ENCODE measurements around the gene GRK4. TPM values are rescaled to one million over a fixed set of nuclear protein-coding genes. Genes with fewer than 3 reads are reported as not detected.
"Not testable (repeated sequence)": the region's sequence is repeated elsewhere in the genome, so short reads cannot be mapped to it uniquely, and the experiment has no call there.

Gene GRK4
- total RNA-seq, 5 donors from 2014 or later (not counting 1 experiment from before 2014, with no cell fraction given): 1.8 to 4.8 (median 2.5) TPM

DNA sequence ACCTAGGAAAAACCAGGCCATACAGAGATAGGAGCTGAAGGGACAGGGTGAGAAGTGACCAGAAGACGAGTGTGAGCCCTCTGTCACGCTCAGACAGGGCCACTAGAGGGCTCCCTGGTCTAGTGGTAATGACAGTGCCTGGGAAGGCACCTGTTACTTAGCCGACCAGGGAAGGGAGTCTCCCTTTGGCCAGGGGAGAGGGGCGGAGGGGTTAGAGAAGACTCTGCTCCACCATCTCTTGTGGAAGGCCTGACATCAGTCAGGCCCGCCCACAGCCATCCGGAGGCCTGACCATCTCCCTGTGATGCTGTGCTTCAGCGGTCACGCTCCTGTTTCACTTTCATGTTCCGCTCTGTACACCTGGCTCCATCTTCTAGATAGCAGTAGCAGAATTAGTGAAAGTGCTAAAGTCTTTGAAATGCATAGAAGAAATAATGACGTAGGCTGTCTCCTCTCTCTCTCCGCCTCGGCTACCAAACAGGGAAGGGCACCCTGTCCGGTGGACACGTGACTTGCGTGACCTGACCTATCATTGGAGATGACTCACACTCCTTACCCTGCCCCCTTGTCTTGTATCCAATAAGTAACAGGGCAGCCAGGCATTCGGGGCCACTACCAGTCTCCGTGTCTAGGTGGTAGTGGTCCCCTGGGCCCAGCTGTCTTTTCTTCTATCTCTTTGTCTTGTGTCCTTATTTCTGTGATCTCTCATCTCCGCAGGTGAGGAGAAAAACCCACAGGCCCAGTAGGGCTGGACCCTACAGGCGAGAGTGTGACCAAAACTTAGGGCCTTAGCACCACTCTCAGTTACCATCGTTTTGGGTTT is 84.3 kb downstream of the GRK4 start:
- peak overlapping the region; percentile 56 to 88 (median 80) for H3K4me3 Mint-ChIP-seq
- H3K27me3 Mint-ChIP-seq: no peaks in the 10 kb centered on the region
- peak; percentile 30 to 79 (median 63) for DNase-seq
- peaks cover 2 to 31% of the 10 kb centered on the region in 2 experiments for H3K4me1 ChIP-seq (ENCODE audit: control insufficient read depth in 1 of 2, extremely low read depth in 1 of 2, insufficient read depth in 2 of 2, low read length in 2 of 2)
- peak overlapping the region; percentile 44 to 45 for H3K4me3 ChIP-seq (ENCODE audit: control insufficient read depth in 1 of 2, extremely low read depth in 1 of 2, low read length in 1 of 2)
- ChIA-PET POLR2A (no interaction called here), CTCF (interaction anchor here in 1 of 2 donors (0.6 kb wide), 1 partner anchor 15 kb away, joined by 5 read pairs; no protein-coding TSS in a partner anchor)
- H3K9me3 ChIP-seq: no peaks in the 10 kb centered on the region
- peaks cover 0 to 5% (median 0%) of the 10 kb centered on the region in 3 donors for H3K9me3 Mint-ChIP-seq
- H3K4me1 Mint-ChIP-seq: peaks cover 31 to 38% (median 36%) of the 10 kb centered on the region in 3 donors
- no peaks in the 10 kb centered on the region for H3K27me3 ChIP-seq (replicated peaks in 1 of 2; ENCODE audit: control insufficient read depth in 2 of 2, extremely low read depth in 1 of 2, insufficient read depth in 2 of 2, low read length in 1 of 2)
- H3K36me3 ChIP-seq (ENCODE audit: control insufficient read depth in 2 of 2, extremely low read depth in 1 of 2, insufficient read depth in 1 of 2, low read length in 1 of 2): no peaks in the 10 kb centered on the region
- peak overlapping the region; percentile 91 to 92 for H3K27ac Mint-ChIP-seq
- WGBS (ENCODE audit: insufficient coverage): 23% methylated on average over 15 of the region's 20 CpGs
- peak overlapping the region; percentile 60 for H3K27ac ChIP-seq (ENCODE audit: low read length)
- ATAC-seq (replicated peaks in 1 of 4): peak; percentile 68 to 79 (median 74)
- H3K36me3 Mint-ChIP-seq: peaks cover 4% of the 10 kb centered on the region

DNA sequence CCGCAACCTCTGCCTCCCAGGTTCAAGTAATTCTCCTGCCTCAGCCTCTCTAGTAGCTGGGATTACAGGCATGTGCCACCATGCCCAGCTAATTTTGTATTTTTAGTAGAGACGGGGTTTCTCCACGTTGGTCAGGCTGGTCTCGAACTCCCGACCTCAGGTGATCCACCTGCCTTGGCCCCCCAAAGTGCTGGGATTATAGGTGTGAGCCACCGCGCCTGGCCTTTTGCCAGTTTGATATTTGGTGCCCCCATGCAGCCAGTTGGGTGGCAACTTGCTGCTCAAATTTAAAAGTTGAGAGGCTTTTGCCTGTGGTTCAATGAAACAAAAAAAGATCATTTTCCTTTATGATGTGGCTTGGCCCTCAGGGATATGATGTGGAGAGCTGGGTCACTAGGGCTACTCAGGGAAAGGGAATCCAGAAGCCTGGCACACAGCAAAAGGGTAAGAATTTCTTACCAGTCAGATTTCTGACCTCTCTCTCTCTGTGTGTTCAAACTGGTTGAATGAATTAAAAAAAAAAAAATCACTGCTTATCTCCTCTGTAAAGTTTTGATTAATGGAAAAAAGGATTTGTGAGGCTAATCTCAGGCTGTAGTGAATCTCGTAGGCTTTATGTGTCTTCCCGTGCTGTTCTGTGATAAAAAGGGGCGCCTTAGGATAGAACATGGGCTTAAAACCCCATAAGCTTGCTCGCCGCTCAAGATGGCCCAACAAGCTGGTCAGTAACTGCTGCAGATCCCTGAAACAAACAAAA is 87.9 kb downstream of the GRK4 start:
- H3K27me3 ChIP-seq (replicated peaks in 1 of 2; ENCODE audit: control insufficient read depth in 2 of 2, extremely low read depth in 1 of 2, insufficient read depth in 2 of 2, low read length in 1 of 2); DNase-seq; H3K27ac Mint-ChIP-seq; H3K36me3 Mint-ChIP-seq; H3K27ac ChIP-seq (ENCODE audit: low read length); H3K4me3 Mint-ChIP-seq; H3K27me3 Mint-ChIP-seq; H3K36me3 ChIP-seq (ENCODE audit: control insufficient read depth in 2 of 2, extremely low read depth in 1 of 2, insufficient read depth in 1 of 2, low read length in 1 of 2); CTCF ChIA-PET; H3K9me3 ChIP-seq; H3K4me3 ChIP-seq (ENCODE audit: control insufficient read depth in 1 of 2, extremely low read depth in 1 of 2, low read length in 1 of 2); ATAC-seq (replicated peaks in 1 of 4): not testable (repeated sequence)
- Mint-ChIP-seq H3K9me3 (peaks cover 5 to 13% (median 9%) of the 10 kb centered on the region in 3 donors), H3K4me1 (peaks cover 12 to 13% (median 13%) of the 10 kb centered on the region in 3 donors)
- 92% methylated on average over 4 of the region's 12 CpGs for WGBS (ENCODE audit: insufficient coverage)
- POLR2A ChIA-PET: interaction anchor here in 1 of 2 donors (0.6 kb wide), 1 partner anchor 39 kb away, joined by 3 read pairs; no protein-coding TSS in a partner anchor
- H3K4me1 ChIP-seq (ENCODE audit: control insufficient read depth in 1 of 2, extremely low read depth in 1 of 2, insufficient read depth in 2 of 2, low read length in 2 of 2): peaks cover 2 to 14% of the 10 kb centered on the region in 2 experiments

- no peaks in the 10 kb centered on the region for H3K4me1 Mint-ChIP-seq
- H3K36me3 ChIP-seq (ENCODE audit: control insufficient read depth in 2 of 2, extremely low read depth in 1 of 2, insufficient read depth in 1 of 2, low read length in 1 of 2): no peaks in the 10 kb centered on the region
- no peaks in the 10 kb centered on the region for H3K27me3 Mint-ChIP-seq
- no peak overlapping the region for H3K27ac Mint-ChIP-seq
- no peaks in the 10 kb centered on the region for H3K27me3 ChIP-seq (replicated peaks in 1 of 2; ENCODE audit: control insufficient read depth in 2 of 2, extremely low read depth in 1 of 2, insufficient read depth in 2 of 2, low read length in 1 of 2)
- ATAC-seq (replicated peaks in 1 of 4) (no peak), DNase-seq (no peak)
- no peaks in the 10 kb centered on the region for H3K9me3 ChIP-seq
- POLR2A ChIA-PET: no interaction called here
- CTCF ChIA-PET: interaction anchor here in 1 of 2 donors (0.9 kb wide), 1 partner anchor 13 kb away, joined by 4 read pairs; no protein-coding TSS in a partner anchor
- H3K27ac ChIP-seq (ENCODE audit: low read length): no peak overlapping the region
- no peaks in the 10 kb centered on the region for H3K4me1 ChIP-seq (ENCODE audit: control insufficient read depth in 1 of 2, extremely low read depth in 1 of 2, insufficient read depth in 2 of 2, low read length in 2 of 2)
- H3K4me3 Mint-ChIP-seq: no peak overlapping the region
- H3K4me3 ChIP-seq (ENCODE audit: control insufficient read depth in 1 of 2, extremely low read depth in 1 of 2, low read length in 1 of 2): no peak overlapping the region
- H3K36me3 Mint-ChIP-seq: peaks cover 11% of the 10 kb centered on the region
- peaks cover 5 to 17% (median 9%) of the 10 kb centered on the region in 3 donors for H3K9me3 Mint-ChIP-seq
- no CpG with 5 or more reads among the region's 2 CpGs for WGBS (ENCODE audit: insufficient coverage)
Measured at GRCh38 chr4:3054169-3054759, 90.9 kb downstream of the GRK4 start.

- POLR2A ChIA-PET: no interaction called here
- WGBS (ENCODE audit: insufficient coverage): no CpG with 5 or more reads among the region's 6 CpGs
- no peaks in the 10 kb centered on the region for H3K4me1 Mint-ChIP-seq
Measured at GRCh38 chr4:3059943-3060342, 96.6 kb downstream of the GRK4 start.

GRCh38 chr4:3060946-3061345 is 97.6 kb downstream of the GRK4 start:
- Mint-ChIP-seq H3K4me3 (no peak overlapping the region), H3K4me1 (no peaks in the 10 kb centered on the region), H3K9me3 (peaks cover 0 to 7% (median 2%) of the 10 kb centered on the region in 3 donors), H3K36me3 (peaks cover 8% of the 10 kb centered on the region), H3K27me3 (peaks cover 0 to 7% of the 10 kb centered on the region in 2 donors), H3K27ac (no peak overlapping the region)
- no peaks in the 10 kb centered on the region for H3K36me3 ChIP-seq (ENCODE audit: control insufficient read depth in 2 of 2, extremely low read depth in 1 of 2, insufficient read depth in 1 of 2, low read length in 1 of 2)
- H3K4me1 ChIP-seq (ENCODE audit: control insufficient read depth in 1 of 2, extremely low read depth in 1 of 2, insufficient read depth in 2 of 2, low read length in 2 of 2): no peaks in the 10 kb centered on the region
- no peak overlapping the region for H3K27ac ChIP-seq (ENCODE audit: low read length)
- H3K4me3 ChIP-seq (ENCODE audit: control insufficient read depth in 1 of 2, extremely low read depth in 1 of 2, low read length in 1 of 2): no peak overlapping the region
- ChIA-PET CTCF (interaction anchor here in 1 of 2 donors (0.5 kb wide), 1 partner anchor 10 kb away, joined by 4 read pairs; no protein-coding TSS in a partner anchor), POLR2A (no interaction called here)
- no peak for DNase-seq
- peaks cover 0 to 3% of the 10 kb centered on the region in 2 experiments for H3K27me3 ChIP-seq (replicated peaks in 1 of 2; ENCODE audit: control insufficient read depth in 2 of 2, extremely low read depth in 1 of 2, insufficient read depth in 2 of 2, low read length in 1 of 2)
- H3K9me3 ChIP-seq: no peaks in the 10 kb centered on the region
- 98% methylated on average over 6 of the region's 6 CpGs for WGBS (ENCODE audit: insufficient coverage)
- ATAC-seq (replicated peaks in 1 of 4): no peak

More at GRCh38 chr4:3059943-3060342, 96.6 kb downstream of the GRK4 start:
- Histone ChIP-seq H3K27ac (ENCODE audit: low read length) (no peak overlapping the region), H3K4me3 (ENCODE audit: control insufficient read depth in 1 of 2, extremely low read depth in 1 of 2, low read length in 1 of 2) (no peak overlapping the region), H3K36me3 (ENCODE audit: control insufficient read depth in 2 of 2, extremely low read depth in 1 of 2, insufficient read depth in 1 of 2, low read length in 1 of 2) (no peaks in the 10 kb centered on the region), H3K9me3 (no peaks in the 10 kb centered on the region), H3K27me3 (replicated peaks in 1 of 2; ENCODE audit: control insufficient read depth in 2 of 2, extremely low read depth in 1 of 2, insufficient read depth in 2 of 2, low read length in 1 of 2) (peaks cover 0 to 3% of the 10 kb centered on the region in 2 experiments), H3K4me1 (ENCODE audit: control insufficient read depth in 1 of 2, extremely low read depth in 1 of 2, insufficient read depth in 2 of 2, low read length in 2 of 2) (no peaks in the 10 kb centered on the region)
- H3K9me3 Mint-ChIP-seq: peaks cover 5 to 12% (median 7%) of the 10 kb centered on the region in 3 donors
- ATAC-seq (replicated peaks in 1 of 4) (no peak), DNase-seq (no peak)
- H3K27me3 Mint-ChIP-seq: peaks cover 0 to 7% of the 10 kb centered on the region in 2 donors
- CTCF ChIA-PET: no interaction called here
- H3K27ac Mint-ChIP-seq: no peak overlapping the region
- H3K36me3 Mint-ChIP-seq: peaks cover 8% of the 10 kb centered on the region
- no peak overlapping the region for H3K4me3 Mint-ChIP-seq

DNA sequence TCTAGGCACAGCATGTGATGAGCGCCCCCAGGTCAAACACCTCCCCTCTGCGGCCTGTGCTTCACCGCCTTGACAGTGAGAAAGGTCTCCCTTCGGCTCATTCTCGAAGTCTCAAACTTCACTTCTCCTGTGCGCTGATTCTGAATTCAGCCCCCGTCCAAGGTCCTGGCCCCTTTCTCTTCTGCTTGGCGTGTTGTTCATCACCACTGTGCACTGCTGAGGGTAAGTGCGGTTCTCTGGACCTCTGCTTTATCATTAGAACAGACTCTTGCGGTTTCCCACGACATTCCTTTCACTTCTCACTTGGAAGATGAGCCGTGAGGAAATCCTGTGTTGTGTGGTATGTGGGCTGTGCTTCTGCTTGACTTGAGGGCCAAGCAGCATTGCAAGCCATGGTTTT is 99.1 kb downstream of the GRK4 start:
- Mint-ChIP-seq H3K27ac (no peak overlapping the region), H3K4me3 (no peak overlapping the region), H3K4me1 (no peaks in the 10 kb centered on the region), H3K9me3 (peaks cover 0 to 4% (median 0%) of the 10 kb centered on the region in 3 donors), H3K27me3 (peaks cover 0 to 7% of the 10 kb centered on the region in 2 donors), H3K36me3 (peaks cover 5% of the 10 kb centered on the region)
- H3K4me3 ChIP-seq (ENCODE audit: control insufficient read depth in 1 of 2, extremely low read depth in 1 of 2, low read length in 1 of 2): no peak overlapping the region
- H3K27me3 ChIP-seq (replicated peaks in 1 of 2; ENCODE audit: control insufficient read depth in 2 of 2, extremely low read depth in 1 of 2, insufficient read depth in 2 of 2, low read length in 1 of 2): peaks cover 0 to 3% of the 10 kb centered on the region in 2 experiments
- no peaks in the 10 kb centered on the region for H3K36me3 ChIP-seq (ENCODE audit: control insufficient read depth in 2 of 2, extremely low read depth in 1 of 2, insufficient read depth in 1 of 2, low read length in 1 of 2)
- DNase-seq: no peak
- H3K9me3 ChIP-seq: no peaks in the 10 kb centered on the region
- H3K27ac ChIP-seq (ENCODE audit: low read length): no peak overlapping the region
- CTCF ChIA-PET: no interaction called here
- H3K4me1 ChIP-seq (ENCODE audit: control insufficient read depth in 1 of 2, extremely low read depth in 1 of 2, insufficient read depth in 2 of 2, low read length in 2 of 2): no peaks in the 10 kb centered on the region
- ATAC-seq (replicated peaks in 1 of 4): no peak
- POLR2A ChIA-PET: no interaction called here
- WGBS (ENCODE audit: insufficient coverage): 96% methylated on average over 7 of the region's 12 CpGs
